GM23248 (cell line): Measurements from ENCODE around the gene KDM5B.

Source experiments
- EZH2 ChIP-seq: fragments of 200-600 bp; sonication (generic); IDR thresholded peaks from 2 replicates; pipeline ENCODE4 v1.6.1; 2018; ENCODE audit warnings: antibody characterized with exemption, mild to moderate bottlenecking; ENCODE audit not compliant: insufficient read depth, poor library complexity, severe bottlenecking
- EZH2phosphoT487 ChIP-seq: fragments of 200-600 bp; sonication (generic); IDR thresholded peaks from 2 replicates; pipeline ENCODE4 v1.6.1; 2018; ENCODE audit warnings: antibody characterized with exemption, moderate library complexity, mild to moderate bottlenecking, low read depth; ENCODE audit not compliant: insufficient read depth

GRCh38 chr1:202680586-202681352 is 127.5 kb downstream of the KDM5B start:
- no peak for TF ChIP-seq EZH2phosphoT487
- no peak for TF ChIP-seq EZH2
